Inflammatory macrophage treated with lipopolysaccharide for 4 hours (primary cell): ENCODE measurements around the gene ECE1.

Experiments used
- DNase-seq: peaks from one replicate; pipeline ENCODE4 v3.0.0-alpha.2; 2020

ECE1 gene

DNA sequence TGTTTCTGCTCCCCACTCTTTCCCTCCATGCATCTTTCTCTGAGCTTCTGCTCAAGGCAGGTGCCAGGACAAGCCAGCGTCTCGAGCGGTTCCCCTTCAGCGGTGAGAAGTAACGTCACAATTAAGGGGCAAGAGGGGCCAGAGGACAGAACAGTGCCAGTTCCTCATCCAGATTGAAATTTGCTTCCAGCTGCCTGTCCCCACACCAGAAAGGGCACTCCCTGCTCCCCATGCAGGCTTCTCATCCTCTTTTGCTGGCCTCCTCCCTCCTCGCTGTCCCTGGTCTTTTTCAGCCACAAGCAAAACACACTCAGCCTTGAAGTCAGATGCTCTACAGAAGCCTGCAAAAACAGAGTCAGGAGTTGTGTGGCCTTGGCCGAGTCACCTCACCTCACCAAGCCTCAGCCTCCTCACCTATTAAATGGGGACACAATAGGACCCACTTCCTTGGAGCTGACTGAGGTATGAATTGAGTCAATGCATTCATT is 35.0 kb upstream of the ECE1 start:
- peak; percentile 69 for DNase-seq

DNA sequence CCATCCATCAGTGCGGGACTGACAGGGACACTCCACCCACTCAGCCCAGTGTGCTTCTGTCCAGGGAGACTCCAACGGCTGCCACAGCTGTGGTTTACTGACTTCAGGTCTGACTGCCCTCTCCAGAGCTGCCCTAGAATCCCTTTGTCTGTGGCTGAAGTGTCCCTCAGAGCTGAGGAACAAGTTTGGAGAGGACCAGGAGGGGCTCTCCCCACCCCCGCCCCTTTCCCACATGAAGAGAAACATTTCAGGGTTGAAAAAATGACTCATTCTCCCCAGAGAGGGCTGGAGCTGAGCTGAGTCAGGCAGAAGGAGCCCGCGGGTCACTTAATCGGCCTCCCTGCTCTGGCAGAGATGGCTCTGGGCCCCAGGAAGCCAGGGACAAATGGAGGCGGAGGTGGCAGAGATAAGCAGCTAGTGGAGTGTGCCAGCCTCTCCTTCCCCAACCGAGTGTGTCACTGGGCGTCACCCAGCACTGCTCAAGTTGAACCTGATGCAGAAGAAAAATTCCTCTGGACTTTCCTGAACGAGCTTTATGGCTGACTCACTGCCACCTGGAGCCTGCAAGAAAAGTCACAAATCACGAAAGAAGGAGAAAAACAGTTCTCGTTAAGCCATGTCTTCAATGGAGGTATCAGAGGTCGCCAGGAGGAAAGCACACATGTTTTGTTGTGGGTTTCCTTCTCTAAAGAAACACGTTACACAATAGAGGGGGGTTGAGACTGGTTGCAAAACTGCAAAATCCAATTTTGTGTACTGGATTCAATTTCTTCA is 34.3 kb upstream of the ECE1 start:
- peak; percentile 93 for DNase-seq

DNA sequence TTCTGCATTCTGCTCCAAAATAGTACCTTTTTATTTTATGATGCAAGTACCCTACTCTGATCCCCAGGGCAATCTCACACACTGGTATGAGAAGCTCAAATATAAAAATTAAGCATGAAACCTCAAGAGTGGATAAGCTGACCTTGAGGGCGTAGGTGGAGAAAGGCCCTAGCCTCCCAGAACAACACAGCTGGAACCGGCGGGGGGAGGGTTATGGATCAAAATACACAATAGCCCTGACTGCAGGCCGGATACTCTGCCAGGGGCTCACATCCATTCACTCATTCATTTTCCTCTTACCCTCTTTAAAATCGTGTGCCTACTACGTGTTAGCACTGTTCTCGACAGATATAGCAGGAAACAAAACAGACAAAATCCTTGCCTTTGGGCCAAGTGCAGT is 32.8 kb upstream of the ECE1 start:
- no peak for DNase-seq

DNA sequence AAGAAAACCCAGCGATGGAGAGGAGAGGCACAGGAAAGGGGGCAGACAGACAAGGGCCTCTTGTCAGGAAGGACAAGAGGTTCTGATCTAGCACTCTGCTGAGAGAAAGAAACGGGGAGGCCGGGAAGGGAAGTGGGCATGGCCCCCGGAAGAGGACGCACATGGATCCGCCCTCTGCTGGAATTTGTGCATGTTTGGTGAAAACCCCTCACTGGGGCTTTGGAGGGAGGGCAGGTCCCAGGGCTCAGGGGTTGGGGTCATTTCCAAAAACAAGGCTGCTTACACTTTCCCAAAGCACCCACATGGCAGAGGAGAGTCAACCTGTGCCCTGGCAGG is 32.4 kb upstream of the ECE1 start:
- DNase-seq, result peak; percentile 30

DNA sequence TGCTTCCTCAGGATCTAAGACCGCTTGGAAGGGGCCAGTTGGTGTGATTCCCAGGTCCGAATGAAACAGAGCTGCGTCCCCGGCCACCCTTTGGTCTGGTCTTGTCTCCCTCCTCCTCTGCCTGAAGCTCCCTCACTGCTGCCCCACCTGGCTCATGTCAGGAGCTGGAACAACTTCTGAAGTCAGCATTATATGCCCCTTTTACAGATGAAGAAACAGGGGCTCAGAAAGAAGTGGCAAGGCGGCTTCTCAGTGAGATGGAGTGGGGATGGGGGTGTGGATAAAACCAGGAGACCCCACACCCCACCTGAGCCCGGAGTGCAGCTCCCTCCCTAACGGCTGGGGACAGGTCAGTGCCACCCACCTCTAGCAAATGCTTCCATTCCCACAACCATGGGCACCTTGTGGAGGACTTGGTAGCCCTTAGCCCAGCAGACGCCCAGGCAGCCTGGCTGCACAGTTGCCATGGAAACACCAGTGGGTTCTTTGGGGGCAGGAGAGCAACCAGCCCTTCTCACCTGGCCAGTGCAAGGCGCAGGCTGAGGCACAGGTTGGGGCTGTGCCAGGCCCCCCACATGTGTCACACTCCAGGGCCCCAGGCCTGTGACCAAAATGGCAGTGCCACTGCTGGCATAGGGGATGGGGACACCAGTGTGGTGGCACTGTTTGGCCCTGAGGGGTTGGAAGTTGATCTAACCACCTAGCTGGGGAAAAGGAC is 31.9 kb upstream of the ECE1 start:
- DNase-seq, result no peak

DNA sequence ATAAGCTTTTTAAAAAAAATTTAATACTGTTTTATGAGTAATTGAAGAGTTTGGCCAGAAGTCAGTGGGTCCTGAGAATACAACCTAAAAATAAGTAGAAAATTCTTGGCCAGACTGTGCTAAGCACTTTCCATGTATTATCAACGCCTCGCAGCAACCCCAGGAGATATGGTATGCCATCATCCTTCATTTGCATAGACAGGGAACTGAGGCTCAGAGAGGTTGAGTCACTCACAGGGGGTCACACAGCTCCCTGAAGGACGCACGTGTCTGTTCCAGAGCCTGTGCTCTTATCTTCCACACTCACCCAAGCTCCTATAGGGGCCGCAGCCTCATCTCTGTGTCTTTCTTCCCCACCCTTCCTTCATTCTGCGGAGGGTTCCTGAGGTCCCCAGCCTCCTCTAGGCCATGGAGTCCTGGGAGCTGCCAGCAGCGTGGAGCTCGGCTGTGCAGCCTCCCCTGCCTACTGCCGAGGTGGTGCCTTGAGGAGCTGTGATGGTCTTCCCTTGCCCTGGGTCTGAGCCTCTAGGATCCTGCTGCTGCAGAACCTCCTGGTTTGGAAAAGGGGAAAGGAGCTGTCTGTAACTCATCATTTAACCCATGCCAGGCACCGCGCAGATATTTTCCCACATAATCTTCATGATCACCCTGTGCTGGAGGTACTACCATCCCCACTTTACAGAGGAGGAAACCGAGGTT is 30.3 kb upstream of the ECE1 start:
- no peak for DNase-seq

DNA sequence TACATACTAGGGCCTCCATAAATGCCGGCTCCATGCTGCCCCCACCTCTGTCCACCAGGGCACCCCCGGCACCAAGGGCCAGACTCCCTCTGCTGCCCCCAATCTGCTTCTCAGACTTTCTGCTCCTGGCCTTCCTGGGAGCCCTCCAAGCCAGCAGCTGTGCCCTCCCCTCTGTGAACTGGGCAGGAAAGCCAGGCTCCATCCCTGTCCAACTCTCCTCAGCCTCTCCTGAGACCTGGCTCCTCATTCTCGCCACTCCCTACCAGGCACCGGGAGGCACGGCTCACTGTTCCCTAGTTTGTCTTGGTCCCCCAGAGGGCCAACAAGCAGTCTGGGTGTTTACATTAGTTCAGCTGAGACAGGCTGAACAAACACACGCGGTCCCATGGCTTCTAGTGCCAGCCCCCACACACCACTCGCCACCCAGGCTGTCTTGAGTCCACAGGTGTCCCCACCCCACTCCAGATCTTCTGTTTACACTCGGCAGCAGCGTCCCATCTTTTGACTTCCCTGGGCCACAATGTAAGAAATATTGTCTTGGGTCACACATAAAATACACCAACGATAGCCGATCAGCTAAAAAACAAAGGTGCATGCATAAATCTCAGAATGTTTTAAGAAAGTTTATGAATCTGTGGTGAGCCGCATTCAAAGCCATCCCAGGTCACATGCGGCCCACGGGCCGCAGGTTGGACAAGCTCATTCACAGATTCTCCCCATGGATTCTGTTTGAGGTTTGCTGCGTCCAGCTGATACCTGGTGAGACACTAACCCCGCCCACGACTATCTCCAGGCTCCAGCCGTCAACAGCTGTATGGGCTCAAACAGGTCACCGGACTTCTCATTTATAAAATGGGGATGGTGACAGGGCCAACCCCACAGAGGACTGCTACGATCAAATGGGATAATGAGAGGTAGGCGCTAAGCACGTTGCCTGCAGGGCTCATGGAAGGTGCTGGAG is 29.5 kb upstream of the ECE1 start:
- no peak for DNase-seq

DNA sequence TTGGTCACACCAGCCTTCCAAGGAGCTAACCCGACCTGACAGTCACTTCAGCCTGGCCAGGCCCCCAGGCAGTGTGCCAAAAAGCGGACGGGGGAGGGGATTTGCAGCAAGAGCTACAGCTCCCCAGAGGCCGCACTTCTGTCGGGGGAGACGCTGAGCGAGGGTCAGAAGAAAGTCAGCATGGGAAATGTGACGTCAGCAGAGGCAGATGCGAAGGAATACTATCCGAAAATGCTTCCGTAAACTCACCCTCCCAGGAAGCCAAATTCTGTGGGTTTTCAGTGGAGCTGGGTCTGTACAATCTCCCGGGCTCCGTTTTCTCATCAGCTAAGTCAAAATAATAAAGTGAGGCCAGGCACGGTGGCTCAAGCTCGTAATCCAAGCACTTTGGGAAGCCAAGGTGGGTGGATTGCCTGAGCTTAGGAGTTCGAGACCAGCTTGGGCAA is 28.5 kb upstream of the ECE1 start:
- no peak for DNase-seq

DNA sequence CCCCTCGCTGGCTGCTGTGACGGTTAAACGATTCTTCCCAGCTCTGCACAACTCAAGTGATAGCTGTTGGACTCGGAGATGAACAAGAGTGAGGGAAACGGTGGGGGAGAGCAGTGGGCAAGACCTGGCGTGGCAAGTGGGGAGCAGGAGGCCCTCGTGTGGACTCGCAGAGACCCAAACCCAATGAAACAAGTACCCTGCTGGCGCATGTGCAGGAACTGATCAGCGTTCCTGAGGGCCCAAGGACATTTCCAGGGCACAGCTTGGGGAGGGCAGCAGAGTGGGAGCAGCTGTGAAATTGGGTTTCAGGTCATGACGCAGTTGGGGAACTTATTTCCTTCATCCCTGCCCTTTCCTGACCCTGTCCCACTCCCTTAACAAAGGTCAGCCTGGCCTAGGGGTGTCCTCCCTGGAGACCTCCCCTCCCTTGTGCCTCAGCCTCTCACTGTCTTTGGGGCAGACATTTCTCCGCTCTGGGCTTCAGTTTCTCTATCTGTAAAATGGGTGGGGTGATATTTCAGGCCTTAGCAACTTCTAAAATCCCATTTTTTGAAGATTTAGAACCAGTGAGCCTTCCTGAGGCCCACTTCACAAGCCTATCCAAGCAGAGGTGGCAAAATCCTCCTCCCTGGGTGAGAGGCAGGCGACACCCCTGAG is 27.9 kb upstream of the ECE1 start:
- DNase-seq, result no peak

DNA sequence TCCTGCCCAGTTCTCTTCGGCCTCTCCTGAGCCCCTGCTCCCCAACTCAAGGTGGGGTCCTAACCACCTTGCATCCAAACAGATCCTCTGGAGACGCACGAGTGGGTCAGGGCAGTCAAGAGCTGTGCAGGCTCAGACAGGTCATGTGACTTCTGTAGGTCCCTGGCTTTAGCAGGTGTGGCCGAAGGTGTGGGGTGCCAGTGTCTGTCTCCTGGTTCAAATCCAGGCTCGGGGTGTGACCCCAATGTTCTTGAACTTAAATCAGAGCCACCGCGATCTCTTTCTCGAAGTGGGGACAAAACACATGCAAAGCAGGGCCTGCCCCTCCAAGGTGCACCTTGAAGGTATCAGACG is 27.4 kb upstream of the ECE1 start:
- no peak for DNase-seq

DNA sequence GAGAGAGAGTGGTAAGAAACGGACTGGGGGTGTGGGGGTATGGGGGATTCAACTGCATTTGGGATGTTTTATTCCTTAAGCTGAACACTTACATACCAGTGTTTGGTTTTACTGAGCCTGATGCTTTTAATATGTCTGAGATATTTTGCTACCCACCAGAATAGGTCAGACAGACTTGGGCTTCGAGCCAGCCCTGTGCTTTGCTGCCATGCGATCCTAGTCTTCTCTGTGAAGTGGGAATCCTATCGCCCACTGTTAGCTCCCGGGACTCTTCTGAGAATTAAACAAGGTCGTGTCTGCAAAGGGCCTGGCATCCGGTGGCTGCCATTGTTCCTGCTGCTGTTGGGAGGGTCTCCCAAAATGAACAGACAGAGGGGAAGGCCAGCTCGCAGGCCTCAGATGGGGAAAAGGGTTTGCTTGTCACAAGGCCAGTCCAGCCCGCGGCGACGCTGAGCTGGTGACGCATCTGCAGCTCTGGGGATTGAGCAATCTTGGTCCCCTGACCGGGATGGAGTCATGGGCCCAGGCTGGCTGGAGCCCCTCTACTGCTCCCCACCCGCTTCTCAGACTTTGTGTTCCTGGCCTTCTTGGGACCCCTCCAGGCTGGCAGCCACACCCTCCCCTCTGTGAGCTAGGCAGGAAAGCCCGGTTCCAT is 26.9 kb upstream of the ECE1 start:
- DNase-seq, result peak; percentile 89

DNA sequence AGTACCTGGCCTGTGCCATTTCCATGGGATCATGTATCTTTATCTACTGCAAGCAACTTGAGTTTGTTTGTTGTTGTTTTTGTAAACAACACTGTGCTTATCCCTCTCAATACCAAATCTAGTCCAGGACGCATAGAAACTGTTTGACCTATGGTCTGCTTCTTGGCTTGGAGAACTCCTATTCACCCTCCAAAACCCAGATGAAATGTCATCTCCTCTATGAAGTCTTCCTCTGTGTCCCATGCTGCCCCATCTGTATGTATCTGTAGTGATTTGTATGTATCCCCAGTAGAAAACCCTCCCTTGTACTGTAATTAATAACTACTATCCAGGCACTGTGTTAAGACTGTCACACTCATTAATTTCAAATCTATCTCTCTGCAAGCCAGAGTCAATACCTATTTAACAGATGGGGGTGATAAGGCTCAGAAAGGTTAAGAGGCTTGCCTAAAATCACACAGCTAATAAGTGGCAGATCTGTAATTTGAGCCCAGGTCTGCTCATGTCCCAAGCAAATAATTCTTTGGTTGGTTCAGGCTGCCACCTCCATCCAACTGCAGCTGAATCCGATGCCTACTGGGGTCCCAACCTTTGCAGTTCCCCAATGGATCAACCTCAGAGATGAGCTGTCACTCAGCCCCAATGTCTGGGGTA is 24.6 kb upstream of the ECE1 start:
- no peak for DNase-seq

DNA sequence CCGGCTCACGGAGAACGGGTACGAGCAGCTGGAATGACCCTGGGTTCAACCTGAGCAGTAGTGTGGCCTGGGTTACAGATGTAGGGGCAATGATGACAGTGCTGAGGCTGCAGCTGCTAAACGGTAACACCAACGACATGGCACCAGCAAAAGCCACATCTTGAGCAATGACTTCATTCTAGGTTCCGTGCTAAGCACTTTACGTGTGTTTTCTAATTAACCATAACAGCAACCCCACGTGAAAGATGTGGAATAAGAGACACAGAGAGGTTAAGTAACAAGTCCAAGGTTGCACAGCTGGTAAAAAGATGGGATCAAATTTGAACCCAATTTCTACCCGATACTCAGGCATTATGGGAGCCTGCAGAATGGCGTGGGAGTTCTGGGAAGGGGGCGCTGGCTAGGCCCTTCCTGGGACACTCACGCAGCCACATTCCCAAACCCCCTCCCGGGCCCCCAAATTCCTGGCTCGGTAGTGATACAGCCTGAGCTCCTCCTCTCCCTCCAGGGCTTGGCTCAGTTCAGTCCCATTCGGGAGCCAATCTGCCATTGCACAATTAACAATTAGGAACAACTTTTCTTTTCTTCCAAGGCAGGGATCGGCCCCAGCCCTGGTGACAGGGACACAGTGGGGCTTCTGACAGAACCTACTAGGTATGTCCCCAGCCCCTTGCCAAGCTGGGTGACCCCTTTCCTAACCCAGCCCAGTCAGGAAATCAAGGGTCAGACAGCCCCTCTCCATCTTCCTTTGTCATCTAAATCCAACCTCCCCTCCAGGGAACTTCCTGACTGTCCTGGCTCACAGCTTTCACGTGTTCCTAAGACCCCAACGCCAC is 23.8 kb upstream of the ECE1 start:
- no peak for DNase-seq

DNA sequence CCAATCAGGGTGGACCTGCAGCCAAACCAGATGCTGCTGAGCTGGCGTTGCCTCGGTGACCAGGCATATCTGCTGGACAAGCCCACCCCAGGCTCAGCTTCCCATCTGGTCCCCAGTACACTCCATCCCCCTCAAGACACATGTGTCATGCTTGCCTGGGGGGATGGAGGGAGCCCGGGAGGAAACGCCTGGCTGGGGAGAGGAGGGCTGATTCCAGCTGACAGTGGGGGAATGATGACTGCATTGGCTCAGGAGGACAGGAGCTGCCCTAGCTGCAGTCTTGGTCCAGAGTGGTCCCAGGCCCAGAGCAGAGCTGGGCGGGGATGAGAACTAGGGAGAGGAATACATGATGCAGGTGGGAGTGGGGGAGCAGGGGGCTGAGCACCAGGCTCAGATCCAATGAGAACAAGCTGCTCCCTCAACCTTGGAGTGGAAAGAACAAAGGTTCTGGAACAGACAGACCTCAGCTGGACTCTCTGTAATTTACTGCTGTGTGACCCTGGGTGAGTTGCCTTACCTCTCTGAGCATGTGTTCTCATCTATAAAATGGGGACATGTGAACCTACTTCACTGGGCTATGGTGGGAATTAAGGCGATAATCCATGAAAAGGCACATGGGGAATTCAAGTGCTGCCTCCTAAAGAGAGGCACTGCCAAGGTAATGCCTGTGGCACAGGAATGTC is 23.1 kb upstream of the ECE1 start:
- DNase-seq, result no peak

DNA sequence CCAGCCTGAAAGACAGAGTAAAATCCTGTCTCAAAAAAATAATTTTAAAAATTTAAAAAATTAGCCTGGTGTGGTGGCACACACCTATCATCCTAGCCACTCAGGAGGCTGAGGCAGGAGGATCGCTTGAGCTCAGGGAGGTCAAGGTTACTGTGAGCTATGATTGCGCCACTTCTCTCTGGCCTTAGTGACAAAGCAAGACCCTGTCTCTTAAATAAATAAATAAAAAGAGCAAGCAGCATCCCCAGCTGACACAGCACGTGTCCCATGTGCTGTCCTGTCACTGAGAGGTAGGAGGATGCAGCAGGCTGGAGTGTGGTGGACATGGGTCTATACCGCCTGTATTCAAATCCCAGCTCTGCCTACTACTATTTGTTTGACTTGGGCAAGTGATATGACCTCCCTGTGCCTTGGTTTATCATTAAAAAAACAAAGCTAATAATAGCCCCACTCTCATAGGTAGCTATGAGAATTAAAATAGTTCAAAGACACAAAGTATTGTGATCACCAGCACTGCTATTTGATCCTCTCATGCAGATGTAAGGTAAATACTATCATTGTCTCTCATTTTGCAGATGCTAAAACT is 22.2 kb upstream of the ECE1 start:
- no peak for DNase-seq

DNA sequence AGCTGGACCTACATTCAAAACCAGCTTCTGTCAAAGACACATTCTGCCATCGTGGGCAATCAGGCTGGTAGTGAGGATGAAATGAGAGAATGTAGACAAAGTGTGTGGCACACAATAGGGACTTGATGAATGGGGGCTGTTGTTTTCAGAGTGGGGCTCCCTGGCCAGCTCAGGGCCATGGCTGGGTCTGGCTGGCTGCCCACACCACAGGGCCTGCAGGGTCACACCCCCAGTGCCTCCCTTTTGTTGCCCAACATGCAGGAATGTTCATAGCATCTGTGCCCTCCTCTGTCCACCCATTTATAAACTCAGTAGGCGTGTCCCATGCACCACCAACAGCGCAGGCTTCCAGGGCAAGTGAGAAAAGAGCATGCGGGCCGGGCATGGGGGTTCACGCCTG is 20.8 kb upstream of the ECE1 start:
- no peak for DNase-seq

DNA sequence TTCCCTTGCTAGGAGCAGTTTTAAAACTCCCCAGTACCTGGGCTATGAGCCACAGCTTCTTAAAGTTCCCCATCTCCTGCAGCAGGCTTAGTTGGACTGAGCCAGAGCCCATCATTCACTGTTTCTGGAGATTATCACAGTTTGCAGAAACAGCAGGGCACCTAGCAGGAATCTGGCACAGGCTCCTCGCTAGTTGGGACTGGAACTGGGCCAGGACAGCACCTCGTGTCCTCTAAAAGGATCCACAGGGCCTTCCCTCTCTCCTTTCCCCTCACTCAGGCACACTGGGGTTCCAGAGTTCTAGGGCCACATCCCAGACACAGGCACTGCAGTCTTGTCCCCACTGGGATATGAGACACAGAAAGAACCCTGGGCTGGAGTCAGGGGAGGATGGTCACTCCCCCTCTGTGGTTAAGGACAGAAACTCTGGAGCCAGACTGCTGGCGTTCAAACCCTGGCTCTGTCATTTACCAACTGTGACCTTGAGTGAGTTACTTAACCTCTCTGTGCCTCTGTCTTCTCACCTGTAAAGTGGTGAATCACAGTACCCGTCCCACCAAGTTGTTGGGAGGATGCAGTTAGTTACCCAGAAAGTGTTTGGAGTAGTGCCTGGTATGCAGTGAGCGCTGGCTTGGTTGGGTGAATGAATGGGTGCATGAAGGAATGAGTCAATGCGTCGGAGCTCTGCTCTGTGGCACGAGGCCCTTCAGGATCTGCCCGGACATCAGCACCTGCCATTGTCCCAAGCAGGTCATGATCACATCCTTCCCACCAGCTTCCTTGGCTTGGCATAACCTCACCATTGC is 18.8 kb upstream of the ECE1 start:
- no peak for DNase-seq

DNA sequence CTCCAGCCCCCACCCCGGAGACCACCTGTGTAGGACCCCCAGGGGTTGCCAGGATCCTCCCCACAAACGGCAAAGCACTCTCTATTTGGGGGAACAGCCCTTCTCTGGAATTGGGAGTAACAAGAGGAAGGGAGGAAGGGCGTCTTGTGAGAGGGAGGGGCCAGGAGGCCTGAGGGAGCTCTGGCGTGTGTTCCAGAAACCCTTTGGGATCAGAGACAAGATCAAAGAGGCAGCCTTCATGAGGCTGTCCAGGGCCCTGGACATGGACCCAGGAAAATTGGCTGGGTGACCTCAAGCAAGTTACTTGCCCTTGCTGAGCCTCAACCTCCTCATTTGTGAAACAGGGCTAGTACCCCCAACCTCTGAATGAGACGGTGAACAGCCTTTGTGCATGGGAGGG is 18.1 kb upstream of the ECE1 start:
- no peak for DNase-seq
